Peyer's patch (tissue), 4 donors: ENCODE data around the gene OAF.

ENCODE experiments used
- POLR2A ChIP-seq, 2 donors: fragments of 450-650 bp; IDR thresholded peaks; one replicate each; pipeline ENCODE4 v1.5.1; 2017; ENCODE audit warnings: antibody characterized with exemption in 2 of 2, mild to moderate bottlenecking in 2 of 2, moderate library complexity in 2 of 2
- TF ChIP-seq, protein P1 (sequence below), 6 experiments: fragments of 450-650 bp in 4 of 6; fragments of 200-600 bp in 2 of 6; sonication (generic) in 1 of 6; IDR thresholded peaks; one replicate each; pipeline ENCODE4 v1.5.1; 2017 to 2019; ENCODE audit warnings: antibody characterized with exemption in 6 of 6, mild to moderate bottlenecking in 3 of 6, moderate library complexity in 1 of 6

DNA sequence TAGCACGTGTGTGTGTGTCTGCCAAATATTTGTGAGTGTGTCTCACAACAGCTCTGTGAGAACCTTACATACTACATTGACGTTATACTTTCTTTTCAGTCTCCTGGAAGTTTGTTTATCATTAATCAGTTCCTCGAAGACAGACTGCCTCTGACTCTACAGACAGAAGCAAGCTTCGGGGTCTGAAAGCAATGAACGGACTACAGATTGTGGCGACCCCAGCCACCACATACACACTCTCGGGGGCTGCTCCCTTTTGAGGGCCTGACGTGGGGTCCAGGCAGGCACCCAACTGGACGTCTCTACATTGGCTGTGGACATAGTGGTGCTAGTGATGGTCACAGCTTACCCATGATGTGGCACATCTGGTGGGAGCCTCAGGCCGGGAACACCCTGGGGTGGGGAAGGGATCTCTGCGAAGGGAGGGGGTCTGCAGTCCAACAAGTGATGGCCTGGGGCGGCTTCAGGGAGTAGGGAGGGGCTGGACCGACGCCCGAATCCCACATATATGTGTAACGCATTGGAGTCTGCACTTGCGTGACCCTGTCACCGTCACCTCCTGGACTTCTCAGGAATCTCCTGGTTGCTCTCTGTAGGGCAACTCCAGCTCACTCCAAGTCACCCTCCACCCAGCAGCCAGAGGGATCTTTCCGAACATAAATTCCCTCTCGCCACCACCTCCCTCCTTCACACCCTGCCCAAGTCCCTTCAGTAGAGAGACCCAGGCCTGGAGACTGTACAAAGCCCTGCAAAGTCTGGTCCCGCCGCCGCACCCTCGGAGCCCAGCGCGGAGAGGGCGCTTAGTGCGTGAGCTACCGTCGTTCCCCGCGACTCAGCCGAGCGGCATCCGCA, 42.5 kb upstream of the OAF start:
- TF ChIP-seq, protein P1, sequence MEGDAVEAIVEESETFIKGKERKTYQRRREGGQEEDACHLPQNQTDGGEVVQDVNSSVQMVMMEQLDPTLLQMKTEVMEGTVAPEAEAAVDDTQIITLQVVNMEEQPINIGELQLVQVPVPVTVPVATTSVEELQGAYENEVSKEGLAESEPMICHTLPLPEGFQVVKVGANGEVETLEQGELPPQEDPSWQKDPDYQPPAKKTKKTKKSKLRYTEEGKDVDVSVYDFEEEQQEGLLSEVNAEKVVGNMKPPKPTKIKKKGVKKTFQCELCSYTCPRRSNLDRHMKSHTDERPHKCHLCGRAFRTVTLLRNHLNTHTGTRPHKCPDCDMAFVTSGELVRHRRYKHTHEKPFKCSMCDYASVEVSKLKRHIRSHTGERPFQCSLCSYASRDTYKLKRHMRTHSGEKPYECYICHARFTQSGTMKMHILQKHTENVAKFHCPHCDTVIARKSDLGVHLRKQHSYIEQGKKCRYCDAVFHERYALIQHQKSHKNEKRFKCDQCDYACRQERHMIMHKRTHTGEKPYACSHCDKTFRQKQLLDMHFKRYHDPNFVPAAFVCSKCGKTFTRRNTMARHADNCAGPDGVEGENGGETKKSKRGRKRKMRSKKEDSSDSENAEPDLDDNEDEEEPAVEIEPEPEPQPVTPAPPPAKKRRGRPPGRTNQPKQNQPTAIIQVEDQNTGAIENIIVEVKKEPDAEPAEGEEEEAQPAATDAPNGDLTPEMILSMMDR (IDR thresholded peaks at IDR 0.05): no peak
- no peak for TF ChIP-seq POLR2A (IDR thresholded peaks at IDR 0.05)
